Inferior parietal cortex (tissue), 1 donor: ENCODE results near the gene ACAP3.

Experiments used
- DNase-seq: peaks from one replicate; pipeline ENCODE4 v3.0.0-alpha.2; 2016; ENCODE audit errors: extremely low spot score

ACAP3 gene

DNA sequence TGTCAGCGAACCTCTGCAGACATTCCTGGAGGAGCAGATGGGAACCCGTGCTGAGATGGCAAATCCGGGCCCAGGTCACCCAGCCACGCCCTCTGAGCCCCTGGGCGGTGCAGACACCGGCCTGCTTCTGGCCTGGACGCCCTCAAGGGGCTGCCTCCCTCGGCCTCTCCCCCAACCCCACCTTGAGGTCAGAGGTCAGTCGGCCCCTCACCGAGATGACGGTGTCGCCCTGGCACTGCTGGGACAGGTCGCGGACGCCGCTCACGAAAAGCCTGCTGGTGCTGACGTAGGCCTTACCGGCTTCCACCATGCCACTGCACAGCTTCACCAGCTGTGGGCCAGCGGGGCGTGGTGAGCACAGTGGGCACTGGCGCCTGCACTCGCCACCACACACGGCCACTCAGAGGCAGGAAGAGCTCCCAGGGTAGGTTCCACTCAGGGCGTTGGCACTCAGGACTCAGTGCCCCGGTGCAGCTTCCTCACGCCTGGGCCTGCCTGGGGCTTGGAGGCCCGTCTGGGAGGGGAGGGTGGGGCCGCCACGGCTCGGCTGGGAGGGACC is 4.7 kb downstream of the ACAP3 start:
- DNase-seq: no peak

DNA sequence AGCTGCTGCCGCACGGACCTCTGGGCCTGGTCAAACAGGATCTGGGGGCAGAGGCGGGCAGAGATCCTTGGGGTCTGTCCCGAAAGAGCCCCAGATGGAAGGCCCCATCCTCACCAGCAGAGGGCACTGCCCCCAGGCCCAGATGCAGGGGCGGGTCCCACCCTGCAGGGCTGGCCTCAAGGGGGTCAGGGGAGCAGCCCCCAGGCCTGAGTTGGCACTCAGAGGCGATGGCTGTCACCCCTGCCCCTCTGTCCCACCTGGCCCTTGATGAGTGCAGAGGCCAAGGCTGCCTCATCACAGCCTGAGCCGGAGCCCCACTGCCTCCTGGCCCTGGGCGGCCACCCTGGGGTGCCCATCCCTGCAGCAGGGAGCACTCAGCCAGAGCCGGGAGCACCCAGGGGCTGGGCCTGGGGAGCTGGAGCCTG is 5.7 kb downstream of the ACAP3 start:
- no peak for DNase-seq

DNA sequence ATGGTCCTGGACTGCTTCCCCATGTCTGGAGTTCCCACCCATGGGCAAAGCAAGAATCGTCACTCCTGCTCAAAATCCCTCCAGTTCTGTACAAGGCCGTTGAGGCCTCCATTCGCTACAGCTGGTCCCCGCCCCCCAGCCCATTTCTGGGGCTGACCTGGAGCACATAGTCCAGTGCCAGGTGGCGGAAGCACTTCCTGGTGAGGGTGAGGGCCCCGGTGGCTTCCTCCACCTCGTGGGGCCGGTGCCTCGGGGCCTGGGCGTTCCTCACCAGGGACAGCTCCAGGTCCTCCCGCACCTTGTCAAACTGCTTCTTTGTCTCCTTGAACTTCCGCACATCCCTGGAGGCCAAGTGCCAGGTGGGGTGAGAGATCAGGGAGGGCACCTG is 7.4 kb downstream of the ACAP3 start:
- no peak for DNase-seq

DNA sequence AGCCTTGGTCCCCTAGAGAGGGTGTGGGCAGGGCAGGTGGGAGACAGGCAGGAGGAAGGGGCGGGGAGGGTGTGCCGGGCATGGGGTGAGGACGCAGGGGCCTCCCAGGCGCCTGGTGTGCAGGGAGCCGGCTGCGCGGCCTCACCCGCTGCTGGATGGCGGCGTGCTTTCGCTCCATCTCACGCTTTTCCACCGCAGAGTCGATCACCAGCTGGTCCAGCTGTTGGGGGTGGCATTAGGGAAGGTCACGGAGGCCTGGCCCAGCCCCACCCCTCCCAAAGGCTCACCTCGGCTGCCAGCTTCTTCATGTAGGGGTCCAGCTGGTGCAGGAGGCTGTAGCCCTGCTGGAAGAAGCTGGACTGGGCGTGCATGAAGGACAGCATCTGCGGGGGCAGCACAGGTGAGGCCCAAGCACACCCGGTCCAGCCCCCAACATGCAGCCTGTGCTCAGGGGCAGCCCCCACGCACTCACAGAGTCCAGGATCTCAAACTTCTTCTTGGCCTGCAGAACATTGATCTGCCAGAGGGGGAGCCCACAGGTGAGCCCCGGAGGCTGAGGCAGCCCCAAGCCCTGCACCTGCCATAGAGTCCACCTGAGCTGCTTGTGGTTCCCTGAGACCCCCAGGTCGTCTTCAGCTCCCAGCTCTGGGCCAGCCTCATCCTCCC is 7.9 kb downstream of the ACAP3 start:
- DNase-seq: no peak

DNA sequence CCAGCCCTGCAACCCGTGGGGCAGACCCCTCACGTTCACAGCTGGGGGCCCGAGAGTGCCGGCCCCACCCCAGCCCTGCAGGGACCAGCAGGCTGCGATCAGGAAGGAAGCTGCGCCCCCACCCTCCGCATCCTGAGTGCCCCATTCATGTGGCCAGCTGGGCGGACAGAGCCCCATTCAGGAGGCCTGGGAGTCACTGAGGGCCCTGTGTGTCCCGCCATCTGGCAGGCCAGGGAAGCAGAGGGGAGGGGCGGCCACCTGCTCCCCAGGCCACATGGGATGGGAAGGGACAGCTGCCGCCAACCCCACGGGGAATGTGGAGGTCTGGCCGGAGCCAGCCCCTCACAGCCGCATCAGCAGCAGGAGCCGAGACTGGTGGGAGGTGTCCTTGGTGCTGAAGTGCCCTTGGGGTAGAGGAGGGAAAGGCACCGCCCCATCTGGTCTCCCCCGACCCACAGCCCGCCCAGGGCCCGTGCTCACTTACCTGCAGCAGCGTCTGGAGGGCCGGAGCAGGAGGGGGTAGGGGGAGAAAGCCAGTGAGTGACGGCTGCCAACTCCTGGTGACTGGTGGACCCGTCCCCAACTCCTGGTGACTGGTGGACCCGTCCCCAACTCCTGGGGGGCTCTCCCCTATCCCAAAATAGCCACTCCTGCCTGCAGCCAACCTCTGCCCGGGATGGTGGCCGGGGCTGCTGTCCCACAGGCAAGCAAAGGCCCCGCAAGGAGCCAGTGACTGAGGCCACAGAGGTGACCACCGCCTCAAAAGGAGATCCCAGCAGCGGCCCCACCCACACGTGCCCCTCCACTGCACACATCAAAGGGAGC is 8.7 kb downstream of the ACAP3 start:
- peak; percentile 82 for DNase-seq

DNA sequence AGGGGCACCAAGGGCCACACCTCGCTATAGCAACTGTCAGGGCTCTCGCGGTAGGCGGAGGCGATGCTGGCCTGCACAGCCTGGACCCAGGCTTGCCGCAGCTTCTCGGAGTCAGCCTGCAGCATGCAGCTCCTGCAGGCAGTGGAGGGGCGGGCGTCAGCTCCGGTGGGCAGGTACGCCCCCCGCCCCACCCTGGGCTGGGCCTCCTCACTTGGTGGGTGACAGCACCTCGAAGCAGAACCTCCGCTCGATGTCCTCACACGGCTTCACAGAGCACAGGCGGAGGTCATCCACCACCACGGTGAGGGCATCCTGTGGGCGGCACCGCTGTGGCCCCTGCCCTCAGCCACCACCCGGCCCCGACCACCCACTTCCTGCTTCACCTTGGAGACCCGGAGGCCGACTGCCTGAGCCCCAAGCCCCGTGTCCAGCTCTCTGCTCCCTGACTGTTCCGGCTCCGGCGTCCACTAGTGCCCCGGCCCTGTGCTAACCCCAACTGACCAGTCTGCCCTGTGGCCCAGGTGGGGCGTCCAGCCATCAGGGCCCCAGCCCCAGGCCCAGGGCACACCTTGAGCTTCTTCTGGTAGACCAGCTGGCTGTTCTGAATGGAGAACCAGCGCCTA is 9.8 kb downstream of the ACAP3 start:
- DNase-seq: no peak

DNA sequence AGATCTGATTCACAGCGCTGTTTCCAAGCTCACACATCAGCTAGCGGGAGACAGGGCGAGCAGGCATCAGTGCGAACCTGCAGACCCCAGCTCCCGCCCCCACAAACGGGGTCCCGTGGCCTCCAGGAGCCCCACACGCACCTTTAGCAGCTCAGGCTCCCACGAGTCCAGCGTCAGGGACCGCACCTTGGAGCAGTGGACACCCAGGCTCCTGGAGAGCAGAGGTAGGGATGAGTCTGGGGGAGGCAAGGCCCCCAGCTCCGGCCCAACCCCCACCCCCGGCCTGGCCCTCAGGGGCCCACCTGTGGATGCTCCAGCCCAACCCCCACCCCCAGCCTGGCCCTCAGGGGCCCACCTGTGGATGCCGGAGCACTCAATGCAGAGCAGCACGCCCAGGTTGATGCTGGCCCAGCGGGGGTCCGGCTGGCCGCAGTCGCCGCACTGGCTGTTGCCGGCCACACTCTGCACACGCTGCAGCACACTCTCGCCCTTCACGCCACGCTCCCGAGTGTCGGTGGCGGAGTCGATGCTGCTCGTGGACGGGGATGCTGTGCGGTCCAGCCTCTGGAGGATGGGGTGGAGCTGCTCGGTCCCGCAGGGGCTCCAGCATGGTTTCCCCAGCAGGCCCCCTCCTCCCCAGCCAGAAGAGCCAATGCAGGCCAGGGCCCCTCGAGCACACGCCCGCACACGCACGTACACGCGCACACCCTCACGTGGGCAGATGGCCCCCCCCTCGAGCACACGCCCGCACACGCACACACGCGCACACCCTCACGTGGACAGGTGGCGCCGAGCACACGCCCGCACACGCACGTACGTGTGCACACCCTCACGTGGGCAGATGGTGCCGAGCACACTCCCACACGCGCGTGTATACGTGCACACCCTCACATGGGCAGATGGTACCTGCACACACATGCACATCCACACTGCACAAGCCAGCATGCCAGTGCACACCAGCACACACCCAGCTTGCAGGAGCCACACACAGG is 11.4 kb downstream of the ACAP3 start:
- DNase-seq: no peak

DNA sequence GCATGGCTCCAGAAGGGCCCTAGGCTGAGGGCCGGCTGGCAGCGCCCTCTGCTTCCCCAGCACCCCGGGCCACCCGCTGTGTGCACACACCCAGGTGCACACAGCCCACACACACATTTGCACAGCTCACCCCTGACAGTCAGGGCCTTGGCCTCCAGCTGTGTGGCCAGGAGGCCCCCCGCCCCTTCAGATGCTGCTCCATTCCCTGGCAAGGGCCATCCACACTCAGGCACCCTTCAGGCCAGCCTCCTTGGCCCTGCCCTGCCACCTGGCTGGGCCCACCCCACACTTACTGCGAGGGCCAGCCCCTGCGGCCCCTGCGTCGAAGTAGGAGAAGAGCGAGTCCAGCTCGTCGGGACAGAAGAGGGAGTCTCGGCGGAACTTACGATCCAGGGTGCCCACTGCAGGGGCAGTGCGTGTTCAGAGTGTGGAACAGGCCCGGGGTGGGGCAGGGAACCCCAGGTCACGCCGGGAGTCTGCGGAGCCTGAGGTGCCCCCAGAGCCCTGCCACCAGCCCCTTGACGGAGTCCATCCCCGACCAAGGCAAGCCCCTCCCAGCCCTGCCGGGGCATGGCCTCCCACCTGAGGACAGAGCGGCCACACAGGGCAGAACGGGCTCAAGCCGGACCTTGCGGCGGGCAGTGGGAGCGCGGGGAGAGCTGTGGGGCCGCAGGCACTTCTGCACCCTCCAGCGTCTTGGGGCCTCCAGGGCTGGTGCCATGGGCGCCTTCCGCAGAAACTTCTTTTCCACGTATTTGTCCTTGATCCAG is 12.4 kb downstream of the ACAP3 start:
- DNase-seq: no peak

DNA sequence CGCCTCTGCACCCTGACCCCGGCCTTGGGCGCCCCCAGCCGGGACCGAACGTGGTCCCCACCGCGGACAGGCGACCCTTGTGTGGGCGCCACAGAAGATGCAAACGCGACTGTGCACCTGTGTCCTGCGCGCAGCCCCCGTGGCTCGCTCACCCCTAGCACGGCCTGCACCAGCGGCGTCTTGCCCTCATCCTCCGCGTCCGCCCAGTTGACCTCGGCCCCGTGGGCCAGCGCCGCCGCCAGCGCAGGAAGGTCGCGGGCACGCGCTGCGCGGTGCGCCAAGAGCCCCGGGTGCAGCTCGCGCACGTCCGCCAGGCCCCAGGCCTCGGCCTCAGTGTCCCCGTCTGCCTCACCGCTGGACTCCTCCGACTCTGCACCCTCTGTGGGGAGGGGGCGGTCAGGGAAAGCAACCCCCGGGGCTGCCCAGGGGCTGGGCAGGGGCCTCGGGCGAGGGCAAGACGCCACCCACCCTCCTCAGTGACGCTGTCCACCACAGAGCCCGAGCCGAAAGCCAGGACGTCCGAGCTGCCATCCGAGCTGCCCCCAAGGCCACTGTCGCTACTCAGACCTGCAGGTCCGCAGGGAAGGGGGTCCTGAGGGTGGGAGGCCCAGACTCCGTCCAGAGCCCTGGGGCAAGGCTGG is 13.4 kb downstream of the ACAP3 start:
- DNase-seq: no peak

DNA sequence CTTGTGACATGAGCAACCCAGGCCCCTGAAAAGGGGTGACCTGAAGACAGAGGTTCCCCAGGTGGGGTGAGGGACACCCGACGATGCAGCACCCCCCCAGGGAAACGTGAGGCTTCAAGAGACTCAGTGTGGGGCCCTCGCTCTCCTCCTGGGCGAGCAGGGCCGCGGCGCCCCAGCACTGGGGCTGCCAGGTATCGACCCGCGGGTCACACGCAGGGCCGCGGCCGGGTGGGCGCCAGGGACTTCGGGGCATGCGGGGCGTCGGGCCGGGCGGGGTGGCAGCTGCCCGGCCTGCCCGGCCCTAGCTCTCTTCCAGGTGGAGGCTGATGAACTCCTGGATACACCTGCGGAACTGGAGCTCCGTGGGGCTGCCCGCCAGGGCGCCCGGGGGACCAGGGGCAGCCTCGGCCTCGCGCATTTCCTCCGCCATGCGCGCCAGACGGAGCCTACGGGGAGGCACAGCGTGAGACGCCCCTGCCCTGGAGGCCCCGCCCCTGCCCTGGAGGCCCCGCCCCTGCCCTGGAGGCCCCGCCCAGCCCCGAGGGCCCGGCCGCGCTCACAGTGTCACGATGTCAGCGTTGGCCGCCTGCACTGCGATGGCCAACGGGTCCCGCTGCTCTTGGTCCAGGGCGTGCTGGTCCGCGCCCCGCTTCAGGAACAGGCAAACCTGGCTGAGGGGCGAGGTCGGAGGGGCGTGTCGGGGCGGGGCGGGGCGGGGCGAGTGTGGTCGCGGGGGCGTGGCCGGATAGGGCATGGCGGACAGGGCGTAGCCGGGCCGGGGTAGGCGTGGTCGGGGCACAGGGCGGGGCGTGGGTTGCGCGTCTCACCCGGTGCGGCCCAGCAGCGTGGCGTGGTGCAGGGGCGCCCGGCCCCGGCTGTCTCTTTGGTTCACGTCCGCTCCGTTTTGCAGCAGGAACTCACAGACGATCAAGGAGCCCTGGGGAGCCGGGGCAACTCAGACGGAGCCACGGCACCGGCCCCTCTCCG is 14.2 kb downstream of the ACAP3 start:
- no peak for DNase-seq

DNA sequence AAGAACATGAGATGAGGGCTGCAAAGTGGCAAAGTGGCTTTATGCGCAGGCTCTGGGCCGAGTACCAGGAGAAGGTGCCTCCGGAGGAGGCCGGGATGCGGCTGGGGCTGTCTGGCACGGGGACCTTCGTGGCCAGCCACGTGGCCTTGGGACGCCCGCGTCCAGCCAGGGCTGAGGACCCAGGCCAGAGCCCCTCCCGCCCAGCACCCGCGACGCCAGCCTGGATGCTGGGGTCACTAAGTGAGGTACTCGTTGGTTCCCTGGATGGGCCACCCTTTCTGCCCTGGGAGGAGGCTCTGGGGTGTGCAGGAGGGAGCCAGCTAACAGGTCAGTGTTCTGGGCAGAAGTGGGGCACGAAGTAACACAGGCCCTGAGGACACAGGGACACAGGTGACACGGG is 14.9 kb downstream of the ACAP3 start:
- DNase-seq: no peak

DNA sequence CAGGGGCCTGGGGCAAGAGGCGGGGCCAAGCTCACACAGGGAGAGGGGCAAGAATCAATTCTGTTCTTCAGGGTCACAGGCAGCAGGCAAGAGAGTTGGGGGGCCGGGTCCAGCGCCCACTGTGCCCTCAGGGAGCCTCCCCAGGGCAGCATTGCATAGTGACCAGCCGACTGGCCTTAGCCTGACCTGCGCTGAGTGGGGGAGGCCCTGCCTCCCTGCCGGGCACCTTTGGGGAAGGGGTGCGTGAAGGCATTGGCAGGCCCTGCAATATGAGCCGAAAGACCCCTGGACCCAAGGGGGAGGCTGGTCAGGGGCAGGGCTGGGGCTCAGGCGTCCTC is 15.3 kb downstream of the ACAP3 start:
- no peak for DNase-seq

DNA sequence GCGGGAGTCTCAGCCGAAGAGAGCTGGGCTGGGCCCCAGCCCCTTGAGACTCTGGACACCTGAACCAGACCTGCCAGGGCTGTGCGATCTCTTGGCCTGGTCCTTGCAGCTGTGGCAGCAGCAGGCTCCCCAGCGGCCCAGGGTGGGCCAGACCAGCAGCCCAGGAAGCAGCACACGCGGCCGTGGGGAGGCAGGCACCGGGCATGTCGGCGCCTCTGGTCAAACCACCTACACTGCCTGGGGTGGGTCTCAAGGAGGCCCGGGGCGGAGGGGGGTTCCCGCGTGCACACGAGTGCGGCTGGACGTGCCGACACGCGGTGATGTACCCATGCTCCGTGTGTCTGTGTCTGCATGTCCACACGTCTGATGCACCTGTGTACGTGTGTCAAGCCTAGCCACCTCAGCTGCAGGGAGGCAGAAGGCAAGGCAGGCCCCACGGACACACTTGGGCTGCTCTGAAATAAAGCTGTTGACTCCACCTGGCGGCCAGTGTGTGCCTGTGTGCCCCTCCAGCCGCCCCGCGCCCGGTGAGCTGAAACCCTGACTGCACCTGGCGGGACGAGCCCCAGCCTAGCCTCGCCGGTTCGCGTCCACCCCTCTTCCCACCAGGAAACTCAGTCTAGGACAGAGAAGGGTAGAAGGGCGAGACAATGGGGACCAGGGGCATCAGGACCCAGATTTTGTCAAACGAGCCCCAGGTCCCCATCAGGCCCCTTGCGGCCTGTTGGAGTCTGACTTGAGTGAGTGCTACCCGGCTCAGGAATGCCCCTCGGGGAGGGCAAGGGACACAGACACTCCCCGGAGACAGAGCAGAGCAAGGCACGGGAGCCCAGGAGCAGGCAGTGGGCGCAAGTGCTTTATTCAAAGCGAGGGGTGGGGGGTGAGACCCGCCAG is 15.9 kb downstream of the ACAP3 start:
- peak; percentile 33 for DNase-seq

DNA sequence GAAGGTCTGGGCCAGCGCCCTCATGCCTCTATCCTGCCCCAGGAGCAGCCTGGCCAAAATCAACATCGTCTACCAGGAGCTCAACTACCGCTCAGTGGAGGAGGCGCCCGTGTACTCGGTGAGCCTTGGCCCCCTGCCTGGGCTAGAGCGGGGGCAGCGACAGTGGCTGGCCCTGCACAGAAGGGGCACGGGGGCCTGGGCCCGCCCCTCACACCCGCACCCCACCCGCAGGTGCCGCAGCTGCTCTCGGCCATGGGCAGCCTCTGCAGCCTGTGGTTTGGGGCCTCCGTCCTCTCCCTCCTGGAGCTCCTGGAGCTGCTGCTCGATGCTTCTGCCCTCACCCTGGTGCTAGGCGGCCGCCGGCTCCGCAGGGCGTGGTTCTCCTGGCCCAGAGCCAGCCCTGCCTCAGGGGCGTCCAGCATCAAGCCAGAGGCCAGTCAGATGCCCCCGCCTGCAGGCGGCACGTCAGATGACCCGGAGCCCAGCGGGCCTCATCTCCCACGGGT is 16.7 kb downstream of the ACAP3 start:
- DNase-seq: no peak

DNA sequence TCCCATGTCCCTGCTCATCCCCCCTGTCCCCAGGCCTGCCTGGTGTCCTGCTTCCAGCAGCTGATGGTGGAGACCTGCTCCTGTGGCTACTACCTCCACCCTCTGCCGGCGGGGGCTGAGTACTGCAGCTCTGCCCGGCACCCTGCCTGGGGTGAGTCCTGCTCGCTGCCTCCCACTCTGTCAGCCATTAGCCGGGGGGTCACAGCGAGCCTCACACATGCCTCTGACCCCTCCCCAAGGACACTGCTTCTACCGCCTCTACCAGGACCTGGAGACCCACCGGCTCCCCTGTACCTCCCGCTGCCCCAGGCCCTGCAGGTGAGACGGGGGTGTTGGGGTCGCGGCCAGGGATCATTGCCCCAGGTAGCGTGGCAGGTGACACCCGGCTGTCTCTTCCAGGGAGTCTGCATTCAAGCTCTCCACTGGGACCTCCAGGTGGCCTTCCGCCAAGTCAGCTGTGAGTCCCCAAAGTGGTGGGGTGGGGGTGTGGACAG is 17.4 kb downstream of the ACAP3 start:
- no peak for DNase-seq

DNA sequence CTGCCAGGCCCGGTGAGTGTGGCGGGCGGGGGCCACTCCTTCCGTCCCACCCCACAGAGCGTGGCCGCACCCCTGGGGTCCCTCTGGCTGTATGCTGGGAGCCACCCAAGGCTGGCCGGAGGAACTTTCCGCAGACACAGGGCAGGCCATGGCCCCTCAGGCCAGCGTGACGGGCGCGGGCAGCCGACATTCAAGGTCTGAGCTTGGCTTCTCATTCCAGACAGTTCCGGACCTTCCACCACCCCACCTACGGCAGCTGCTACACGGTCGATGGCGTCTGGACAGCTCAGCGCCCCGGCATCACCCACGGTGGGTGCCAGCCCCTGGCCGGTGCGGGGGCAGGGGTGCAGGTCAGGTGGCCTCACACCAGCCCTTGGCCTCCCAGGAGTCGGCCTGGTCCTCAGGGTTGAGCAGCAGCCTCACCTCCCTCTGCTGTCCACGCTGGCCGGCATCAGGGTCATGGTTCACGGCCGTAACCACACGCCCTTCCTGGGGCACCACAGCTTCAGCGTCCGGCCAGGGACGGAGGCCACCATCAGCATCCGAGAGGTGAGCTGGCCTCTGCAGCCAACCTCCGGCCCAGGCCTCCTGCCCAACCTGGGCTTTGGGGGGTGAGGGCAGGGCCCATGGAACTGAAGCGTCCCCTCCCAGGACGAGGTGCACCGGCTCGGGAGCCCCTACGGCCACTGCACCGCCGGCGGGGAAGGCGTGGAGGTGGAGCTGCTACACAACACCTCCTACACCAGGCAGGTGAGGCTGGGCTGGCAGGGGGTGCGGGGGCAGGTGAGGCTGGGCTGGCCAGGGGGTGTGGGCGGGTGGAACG is 20.2 kb downstream of the ACAP3 start:
- DNase-seq: no peak
